GM18951 (cell line): ENCODE data around the gene DDX24.

Experiments
- POLR2A ChIP-seq: IDR thresholded peaks from 4 replicates; pipeline ENCODE4 v1.6.1; 2011; ENCODE audit warnings: mild to moderate bottlenecking; ENCODE audit not compliant: insufficient read length, insufficient read depth; ENCODE audit errors: extremely low read depth
- in situ Hi-C: fragments of 300-500 bp; cut with MboI; formaldehyde crosslinking; loops from one replicate; pipeline ENCODE4 v1.12.0; 2022; ENCODE audit warnings: low sequenced_read_pairs, mixed read lengths, inconsistent platforms; ENCODE audit not compliant: unreplicated experiment

DDX24 gene

DNA sequence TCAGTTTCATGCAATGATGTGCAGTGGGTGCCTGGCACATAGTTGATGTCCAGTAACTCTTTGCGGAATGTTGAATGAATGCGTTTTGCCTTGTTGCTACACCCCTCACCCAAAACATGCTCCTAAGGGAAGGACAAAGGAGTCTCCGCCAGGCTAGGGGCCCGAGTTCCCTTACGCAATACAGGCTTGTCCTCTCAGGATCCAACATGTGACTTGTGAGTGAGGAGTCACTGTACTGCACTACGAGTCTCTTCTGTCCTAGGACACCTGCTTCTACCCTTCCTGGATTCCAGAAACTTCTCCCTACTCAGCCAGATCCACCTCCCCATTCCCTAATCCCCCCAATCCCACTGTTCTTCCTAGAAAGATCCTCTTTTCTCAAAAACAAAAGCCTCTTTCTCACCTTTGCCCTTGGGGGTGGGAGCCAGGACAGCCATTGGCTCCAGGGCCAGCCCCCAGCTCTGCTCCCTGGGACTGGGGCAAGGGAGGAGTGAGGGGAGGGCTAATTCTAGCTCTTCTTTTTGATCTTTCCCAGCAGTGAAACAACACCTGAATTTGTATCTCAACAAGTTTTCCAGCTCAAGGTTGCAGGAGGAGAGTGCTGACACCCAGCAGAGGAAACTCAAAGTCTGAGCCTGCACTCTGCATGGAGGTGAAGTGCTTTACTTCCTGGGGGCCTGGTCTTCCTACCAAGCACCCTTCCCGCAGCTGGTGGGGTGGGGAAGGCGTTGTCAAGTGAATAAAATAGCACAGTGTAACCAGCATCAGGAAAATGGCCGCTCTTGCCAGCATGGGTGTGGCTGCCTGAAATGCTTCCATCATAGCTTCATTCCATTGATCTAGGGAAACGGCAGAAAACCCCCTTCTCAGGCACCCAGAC, 58.2 kb downstream of the DDX24 start:
- TF ChIP-seq POLR2A = no peak
- in situ Hi-C loops = loop anchor here (25.0 kb wide), 1 partner anchor 360 kb away; no protein-coding TSS in a partner anchor

DNA sequence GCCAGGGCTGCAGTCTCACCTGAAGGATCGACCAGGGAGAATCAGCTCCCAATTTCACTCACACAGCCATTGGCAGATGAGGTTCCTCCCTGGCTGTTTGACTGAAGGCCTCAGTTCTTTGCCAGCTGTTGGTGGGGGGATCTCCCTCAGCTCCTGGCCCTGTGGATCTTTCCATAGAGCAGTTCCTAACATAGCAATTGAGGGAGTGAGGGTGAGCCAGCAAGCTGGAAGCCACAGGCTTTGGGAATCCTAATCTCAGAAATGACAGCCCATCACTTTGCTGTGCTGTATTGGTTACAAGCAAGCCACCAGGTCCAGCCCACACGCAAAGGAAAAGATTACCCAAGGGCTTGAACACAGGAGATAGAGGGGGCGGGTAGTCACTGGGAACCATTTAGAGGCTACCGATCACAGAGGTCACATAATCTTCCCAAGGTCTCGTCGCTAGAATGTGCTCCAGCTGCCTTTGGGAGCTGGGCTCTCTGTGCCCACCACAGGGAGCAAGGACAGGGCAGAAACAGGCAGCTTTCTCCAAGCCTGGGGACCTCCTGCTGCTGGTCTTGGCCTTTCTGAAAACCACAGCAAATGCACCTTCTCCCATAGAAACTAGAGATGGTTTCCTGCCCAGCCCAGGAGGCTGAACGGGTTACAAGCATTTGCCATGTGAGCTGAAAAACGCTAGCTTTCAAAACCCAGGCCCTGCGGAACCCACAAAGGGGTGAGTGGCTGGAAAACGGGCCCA, 59.4 kb downstream of the DDX24 start:
- in situ Hi-C loops = loop anchor here (25.0 kb wide), 1 partner anchor 359 kb away; no protein-coding TSS in a partner anchor
- no peak for TF ChIP-seq POLR2A

DNA sequence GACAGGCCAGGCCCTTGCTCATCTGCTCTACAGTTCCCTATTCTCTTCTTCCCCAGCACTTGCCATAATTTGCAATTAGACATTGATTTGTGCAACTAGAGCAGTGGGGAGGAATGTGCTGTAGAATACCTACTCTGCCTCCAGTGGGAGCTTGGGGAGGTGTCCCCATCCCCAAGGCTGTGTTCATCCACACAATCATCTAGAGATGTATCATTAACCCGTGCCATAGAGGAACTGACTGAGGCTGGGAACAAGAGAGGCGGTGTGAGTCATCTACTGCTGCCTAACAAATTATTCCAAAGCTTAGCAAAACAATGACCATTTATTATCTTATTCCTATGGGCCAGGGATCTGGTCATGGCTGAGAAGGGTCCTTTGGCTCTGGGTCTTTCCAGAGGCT, 60.0 kb downstream of the DDX24 start:
- in situ Hi-C loops = loop anchor here (25.0 kb wide), 1 partner anchor 359 kb away; no protein-coding TSS in a partner anchor
- TF ChIP-seq POLR2A = no peak

DNA sequence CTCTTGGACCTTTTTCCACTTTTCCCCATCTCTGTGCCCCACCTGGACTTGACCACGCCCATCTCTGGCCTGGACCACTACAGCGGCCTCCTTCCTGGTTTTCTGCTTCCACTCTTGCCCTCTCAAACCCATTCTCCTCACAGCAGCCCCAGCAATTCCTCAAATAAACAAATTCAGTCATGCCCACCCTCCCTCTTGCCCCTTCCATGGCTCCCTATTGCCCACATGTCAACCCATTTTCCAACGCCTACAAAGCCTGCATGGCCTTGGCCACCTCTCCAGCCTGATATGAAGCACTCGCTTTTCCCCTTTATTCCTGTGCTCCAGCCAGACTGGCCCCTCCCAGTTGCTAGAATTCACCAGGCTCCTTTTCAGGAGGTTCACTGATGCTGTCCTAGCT, 60.7 kb downstream of the DDX24 start:
- in situ Hi-C loops = loop anchor here (25.0 kb wide), 1 partner anchor 358 kb away; no protein-coding TSS in a partner anchor
- TF ChIP-seq POLR2A = no peak

DNA sequence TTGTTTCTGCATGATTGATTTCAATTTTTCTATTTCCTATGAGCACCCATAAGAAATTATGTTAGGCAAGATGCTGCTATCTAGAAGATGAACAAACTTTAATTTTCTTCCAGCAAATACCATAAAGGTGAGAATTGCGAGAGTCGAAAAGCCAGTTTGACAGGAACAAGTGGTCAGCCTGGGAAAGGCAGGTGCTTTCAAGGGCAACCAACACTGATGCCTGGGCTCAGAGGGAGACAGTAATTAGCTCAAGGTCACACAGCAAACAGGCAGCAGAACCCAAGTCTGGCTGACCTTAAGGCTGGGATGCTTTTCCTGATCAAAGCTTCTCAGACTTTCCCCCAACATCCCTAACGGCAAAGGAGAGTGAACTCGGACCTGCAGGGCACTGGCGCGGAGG, 61.7 kb downstream of the DDX24 start:
- no peak for TF ChIP-seq POLR2A
- in situ Hi-C loops = loop anchor here (25.0 kb wide), 1 partner anchor 357 kb away; no protein-coding TSS in a partner anchor

DNA sequence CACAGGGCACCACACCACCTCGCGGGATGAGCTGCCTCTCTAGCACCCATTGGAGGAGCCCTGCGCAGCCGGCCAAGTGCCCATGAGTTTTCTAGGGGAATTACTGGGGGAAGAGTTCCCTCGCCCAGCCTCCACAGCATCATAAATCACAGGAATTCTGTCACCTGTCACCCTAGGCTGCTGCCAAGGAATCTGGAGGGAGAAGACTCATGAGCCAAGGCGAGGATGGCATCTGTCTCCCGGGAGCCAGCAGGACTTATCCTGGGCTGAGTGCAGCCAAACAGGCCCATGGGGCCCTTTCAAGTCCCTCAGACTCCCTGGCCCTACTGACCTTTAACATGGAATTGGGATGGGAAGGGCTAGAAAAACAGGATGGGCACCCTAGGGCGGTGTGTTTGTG, 62.7 kb downstream of the DDX24 start:
- in situ Hi-C loops = loop anchor here (25.0 kb wide), 1 partner anchor 356 kb away; no protein-coding TSS in a partner anchor

DNA sequence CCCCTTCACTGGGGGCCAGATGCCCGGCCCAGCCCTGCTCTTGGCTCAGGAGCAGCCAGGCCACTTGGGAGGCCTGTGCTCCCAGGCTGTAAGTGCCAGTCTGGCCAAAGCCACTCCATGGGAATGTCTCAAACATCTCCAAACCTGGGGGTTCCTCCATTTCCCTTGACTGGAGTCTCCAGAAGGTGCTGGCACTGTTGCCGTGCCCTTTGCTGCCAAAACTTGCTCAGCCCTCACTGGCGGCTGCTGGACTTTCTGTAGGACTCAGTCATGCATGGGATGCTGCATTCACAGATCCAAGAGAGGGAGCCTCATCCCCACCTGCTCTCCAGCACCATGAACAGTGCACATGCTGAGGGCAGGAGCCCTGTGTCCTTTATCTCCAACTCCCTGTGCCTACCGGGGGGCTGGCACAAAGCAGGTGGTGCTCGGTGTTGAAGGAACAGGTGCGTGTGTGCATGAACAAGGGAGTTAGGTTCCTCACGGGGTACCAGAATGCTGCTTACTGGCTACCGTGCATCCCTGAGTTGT, 64.5 kb downstream of the DDX24 start:
- in situ Hi-C loops = loop anchor here (25.0 kb wide), 1 partner anchor 354 kb away; no protein-coding TSS in a partner anchor

More for the DNA sequence above, 62.7 kb downstream of the DDX24 start:
- no peak for TF ChIP-seq POLR2A

DNA sequence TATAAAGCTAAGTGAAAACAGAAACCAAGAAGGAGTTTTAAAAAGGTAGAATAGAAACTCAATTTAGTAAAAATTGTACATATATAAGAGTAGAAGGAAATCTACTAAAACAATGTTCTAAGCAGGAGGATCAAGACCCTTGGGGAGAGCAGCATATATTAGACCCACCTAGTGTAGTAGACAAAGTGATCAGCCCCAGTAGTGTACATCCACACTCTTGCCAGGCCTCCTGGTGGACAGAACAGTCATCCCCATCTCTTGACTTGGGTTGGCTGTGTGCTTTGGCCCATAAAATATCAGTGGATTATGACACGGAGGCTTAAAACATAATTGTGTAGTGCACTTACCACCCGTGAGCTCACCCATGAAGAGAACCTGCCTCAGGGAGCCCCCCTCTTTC, 65.8 kb downstream of the DDX24 start:
- in situ Hi-C loops = loop anchor here (25.0 kb wide), 1 partner anchor 353 kb away; no protein-coding TSS in a partner anchor
- TF ChIP-seq POLR2A = no peak

More for the DNA sequence above, 64.5 kb downstream of the DDX24 start:
- TF ChIP-seq POLR2A = no peak

DNA sequence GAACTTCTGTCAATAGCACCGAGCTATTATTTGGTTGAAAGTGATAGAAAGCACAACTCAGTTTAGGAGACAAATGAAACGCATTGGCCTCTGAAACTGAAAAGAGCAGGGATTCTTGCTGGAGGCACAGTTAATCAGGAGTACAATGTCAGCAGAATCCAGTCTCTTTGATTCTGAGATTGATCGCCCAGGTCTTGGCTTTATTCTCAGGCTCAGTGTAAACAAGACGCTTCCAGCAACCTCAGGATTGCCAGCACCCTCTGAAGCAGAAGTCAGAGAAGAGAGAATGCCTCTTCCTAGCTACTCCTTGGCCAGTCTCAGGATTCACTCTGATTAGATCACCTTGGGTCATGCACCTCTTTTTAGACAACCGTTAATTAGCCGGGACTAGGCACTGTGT, 66.6 kb downstream of the DDX24 start:
- TF ChIP-seq POLR2A = no peak
- in situ Hi-C loops = loop anchor here (25.0 kb wide), 1 partner anchor 352 kb away; no protein-coding TSS in a partner anchor

DNA sequence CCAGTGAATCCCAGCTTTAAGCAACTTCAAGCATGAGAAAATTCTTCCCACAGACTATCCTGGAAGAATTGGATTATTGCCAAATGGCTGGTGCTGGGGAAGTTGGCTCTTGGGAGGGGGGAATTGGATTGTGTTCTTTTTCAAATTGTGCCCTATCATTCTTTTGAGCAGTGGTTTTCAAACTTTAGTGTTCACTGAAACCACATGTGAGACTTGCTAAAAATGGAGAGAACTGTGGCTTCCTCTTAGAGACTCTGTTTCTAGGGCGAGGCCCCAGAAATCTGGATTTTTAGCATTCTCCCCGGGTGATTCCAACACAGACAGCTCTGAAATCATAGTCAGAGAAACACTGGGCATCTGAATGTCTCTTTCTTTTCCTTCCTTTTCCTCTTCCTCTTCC, 69.2 kb downstream of the DDX24 start:
- in situ Hi-C loops = loop anchor here (25.0 kb wide), 1 partner anchor 349 kb away; no protein-coding TSS in a partner anchor

DNA sequence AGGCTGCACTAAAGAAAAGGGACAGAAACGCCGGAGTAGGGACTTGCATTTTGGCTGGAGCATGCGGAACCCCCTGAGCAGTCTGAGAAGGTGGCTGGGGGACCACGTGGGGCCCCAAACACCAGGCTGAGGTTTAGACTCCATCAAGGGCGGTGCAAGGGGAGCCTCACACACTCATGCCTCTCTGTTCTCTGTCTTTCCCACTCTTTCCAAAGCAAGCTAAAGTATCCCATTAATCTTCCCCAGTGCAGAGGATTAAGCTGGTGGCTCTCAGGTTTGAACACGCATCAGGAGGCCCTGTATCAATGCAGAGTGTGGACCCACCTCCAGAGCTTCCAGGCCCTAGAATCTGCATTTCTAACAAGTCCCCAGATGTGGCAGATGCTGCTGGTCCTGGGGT, 70.4 kb downstream of the DDX24 start:
- in situ Hi-C loops = loop anchor here (25.0 kb wide), 1 partner anchor 348 kb away; no protein-coding TSS in a partner anchor
- TF ChIP-seq POLR2A = no peak

More for the DNA sequence above, 69.2 kb downstream of the DDX24 start:
- TF ChIP-seq POLR2A = no peak

DNA sequence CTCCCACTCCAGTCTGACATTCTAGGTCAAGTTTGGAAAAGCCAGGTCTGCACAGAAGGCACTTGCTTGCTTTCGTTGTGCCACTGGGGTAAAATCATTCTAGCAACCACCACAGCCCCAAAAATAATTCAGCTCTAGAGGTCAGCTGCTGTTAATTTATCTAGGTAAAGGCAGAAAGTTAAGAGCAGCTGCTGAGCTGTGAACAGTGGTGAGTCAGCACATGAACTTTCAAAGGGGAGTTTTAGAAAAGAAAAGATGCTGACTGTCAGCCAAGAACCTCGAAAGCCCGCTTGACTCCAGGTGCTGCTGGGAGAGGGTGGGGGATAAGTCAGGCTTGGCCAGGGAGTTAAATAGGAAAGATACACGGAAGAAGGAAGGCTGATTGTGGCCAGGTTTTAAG, 71.2 kb downstream of the DDX24 start:
- TF ChIP-seq POLR2A = no peak

More for the DNA sequence above, 71.2 kb downstream of the DDX24 start:
- in situ Hi-C loops = loop anchor here (25.0 kb wide), 1 partner anchor 347 kb away; no protein-coding TSS in a partner anchor
